HG03442 (cell line): Measurements from ENCODE around the gene AGPAT4.
"Not testable (repeated sequence)": the region's sequence is repeated elsewhere in the genome, so short reads cannot be mapped to it uniquely, and the experiment has no call there.

ENCODE experiments used
- ATAC-seq: cut with Tn5 transposase; IDR thresholded peaks from one replicate; pipeline ENCODE4 v1.9.1; 2021; ENCODE audit warnings: mild to moderate bottlenecking, moderate library complexity; ENCODE audit not compliant: unreplicated experiment

AGPAT4 gene

GRCh38 chr6:161273752-161274487 lies at the start of gene AGPAT4:
AGPAT4 (minus strand) TSS chr6:161274061; CDS start chr6:161232213, 41,848 bp downstream.
- peak; percentile 99 for ATAC-seq

- ATAC-seq: no peak
These were observed 45.4 kb upstream of the AGPAT4 start for GRCh38 chr6:161319231-161319630.

GRCh38 chr6:161318456-161318855 lies 44.6 kb upstream of the AGPAT4 start:
- ATAC-seq: no peak

GRCh38 chr6:161316531-161316930 lies 42.7 kb upstream of the AGPAT4 start:
- ATAC-seq: no peak

- not testable (repeated sequence) for ATAC-seq
These were observed 41.5 kb upstream of the AGPAT4 start for GRCh38 chr6:161315246-161315917.

- ATAC-seq: not testable (repeated sequence)
These were observed 40.8 kb upstream of the AGPAT4 start for GRCh38 chr6:161314541-161315245.

GRCh38 chr6:161313940-161314509 lies 40.2 kb upstream of the AGPAT4 start:
- no peak for ATAC-seq

GRCh38 chr6:161313475-161313874 lies 39.6 kb upstream of the AGPAT4 start:
- not testable (repeated sequence) for ATAC-seq

- ATAC-seq: not testable (repeated sequence)
These were observed 35.9 kb upstream of the AGPAT4 start for GRCh38 chr6:161309774-161310173.

GRCh38 chr6:161308075-161308655 lies 34.3 kb upstream of the AGPAT4 start:
- no peak for ATAC-seq

- no peak for ATAC-seq
These were observed 32.0 kb upstream of the AGPAT4 start for GRCh38 chr6:161305860-161306259.

- no peak for ATAC-seq
These were observed 29.9 kb upstream of the AGPAT4 start for GRCh38 chr6:161303628-161304340.

GRCh38 chr6:161302949-161303348 lies 29.1 kb upstream of the AGPAT4 start:
- no peak for ATAC-seq

GRCh38 chr6:161301338-161301737 lies 27.5 kb upstream of the AGPAT4 start:
- ATAC-seq: no peak

GRCh38 chr6:161300823-161301222 lies 27.0 kb upstream of the AGPAT4 start:
- ATAC-seq: no peak

GRCh38 chr6:161299726-161300125 lies 25.9 kb upstream of the AGPAT4 start:
- no peak for ATAC-seq

GRCh38 chr6:161295784-161296183 lies 21.9 kb upstream of the AGPAT4 start:
- no peak for ATAC-seq

- ATAC-seq: no peak
These were observed 18.9 kb upstream of the AGPAT4 start for GRCh38 chr6:161292650-161293281.

GRCh38 chr6:161292145-161292544 lies 18.3 kb upstream of the AGPAT4 start:
- ATAC-seq: no peak

GRCh38 chr6:161290751-161291150 lies 16.9 kb upstream of the AGPAT4 start:
- ATAC-seq: no peak
